ENCODE results near the gene TERT.
"Not testable (repeated sequence)": the region's sequence is repeated elsewhere in the genome, so short reads cannot be mapped to it uniquely, and the experiment has no call there.

The TERT gene

GRCh38 chr5:1285883-1286291 is 9.0 kb downstream of the TERT start:
- Mint-ChIP-seq H3K4me1 (no peaks in the 10 kb centered on the region), H3K27ac (no peak overlapping the region), H3K4me3 (no peak overlapping the region), H3K36me3 (ENCODE audit: low read depth) (no peaks in the 10 kb centered on the region), H3K27me3 (ENCODE audit: low read depth) (peaks cover 5% of the 10 kb centered on the region), H3K9me3 (peaks cover 5% of the 10 kb centered on the region)
- TF ChIP-seq, protein P1, sequence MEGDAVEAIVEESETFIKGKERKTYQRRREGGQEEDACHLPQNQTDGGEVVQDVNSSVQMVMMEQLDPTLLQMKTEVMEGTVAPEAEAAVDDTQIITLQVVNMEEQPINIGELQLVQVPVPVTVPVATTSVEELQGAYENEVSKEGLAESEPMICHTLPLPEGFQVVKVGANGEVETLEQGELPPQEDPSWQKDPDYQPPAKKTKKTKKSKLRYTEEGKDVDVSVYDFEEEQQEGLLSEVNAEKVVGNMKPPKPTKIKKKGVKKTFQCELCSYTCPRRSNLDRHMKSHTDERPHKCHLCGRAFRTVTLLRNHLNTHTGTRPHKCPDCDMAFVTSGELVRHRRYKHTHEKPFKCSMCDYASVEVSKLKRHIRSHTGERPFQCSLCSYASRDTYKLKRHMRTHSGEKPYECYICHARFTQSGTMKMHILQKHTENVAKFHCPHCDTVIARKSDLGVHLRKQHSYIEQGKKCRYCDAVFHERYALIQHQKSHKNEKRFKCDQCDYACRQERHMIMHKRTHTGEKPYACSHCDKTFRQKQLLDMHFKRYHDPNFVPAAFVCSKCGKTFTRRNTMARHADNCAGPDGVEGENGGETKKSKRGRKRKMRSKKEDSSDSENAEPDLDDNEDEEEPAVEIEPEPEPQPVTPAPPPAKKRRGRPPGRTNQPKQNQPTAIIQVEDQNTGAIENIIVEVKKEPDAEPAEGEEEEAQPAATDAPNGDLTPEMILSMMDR (IDR thresholded peaks at IDR 0.05; ENCODE audit: unreplicated experiment in 3 of 3) = no peak

DNA sequence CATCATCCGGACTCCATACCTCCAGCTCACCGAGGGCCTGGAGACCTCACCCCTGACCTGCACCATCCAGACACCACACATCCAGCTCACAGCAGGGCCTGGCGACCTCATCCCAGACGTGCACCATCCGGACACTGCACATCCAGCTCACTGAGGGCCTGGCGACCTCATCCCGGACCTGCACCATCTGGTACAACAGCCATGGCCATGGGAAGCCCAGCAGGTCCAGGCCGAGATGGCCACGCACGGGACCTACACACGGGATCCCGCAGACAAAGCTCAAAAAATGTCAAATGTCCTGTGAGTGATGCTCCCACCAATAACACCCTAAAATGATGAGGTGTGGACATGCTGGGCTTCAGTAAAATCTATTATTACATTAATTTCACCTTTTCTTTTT is 9.7 kb downstream of the TERT start:
- Mint-ChIP-seq H3K27ac (no peak overlapping the region), H3K4me1 (no peaks in the 10 kb centered on the region), H3K27me3 (ENCODE audit: low read depth) (peaks cover 5% of the 10 kb centered on the region), H3K9me3 (peaks cover 5% of the 10 kb centered on the region), H3K4me3 (no peak overlapping the region), H3K36me3 (ENCODE audit: low read depth) (no peaks in the 10 kb centered on the region)
- TF ChIP-seq, protein P1 (IDR thresholded peaks at IDR 0.05; ENCODE audit: unreplicated experiment in 3 of 3) = no peak

DNA sequence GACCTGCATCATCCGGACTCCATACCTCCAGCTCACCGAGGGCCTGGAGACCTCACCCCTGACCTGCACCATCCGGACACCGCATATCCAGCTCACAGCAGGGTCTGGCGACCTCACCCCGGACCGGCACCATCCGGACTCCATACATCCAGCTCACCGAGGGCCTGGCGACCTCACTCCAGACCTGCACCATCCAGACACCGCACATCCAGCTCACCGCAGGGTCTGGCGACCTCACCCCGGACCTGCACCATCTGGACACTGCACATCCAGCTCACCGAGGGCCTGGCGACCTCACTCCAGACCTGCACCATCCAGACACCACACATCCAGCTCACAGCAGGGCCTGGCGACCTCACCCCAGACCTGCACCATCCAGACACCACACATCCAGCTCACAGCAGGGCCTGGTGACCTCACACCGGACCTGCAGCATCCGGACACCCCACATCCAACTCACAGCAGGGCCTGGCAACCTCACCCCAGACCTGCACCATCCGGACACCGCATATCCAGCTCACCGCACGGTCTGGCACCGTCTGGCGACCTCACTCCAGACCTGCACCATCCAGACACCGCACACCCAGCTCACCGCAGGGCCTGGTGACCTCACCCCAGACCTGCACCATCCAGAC is 10.4 kb downstream of the TERT start:
- H3K27ac Mint-ChIP-seq; H3K9me3 Mint-ChIP-seq; H3K36me3 Mint-ChIP-seq (ENCODE audit: low read depth); H3K4me1 Mint-ChIP-seq; H3K27me3 Mint-ChIP-seq (ENCODE audit: low read depth); H3K4me3 Mint-ChIP-seq: not testable (repeated sequence)

DNA sequence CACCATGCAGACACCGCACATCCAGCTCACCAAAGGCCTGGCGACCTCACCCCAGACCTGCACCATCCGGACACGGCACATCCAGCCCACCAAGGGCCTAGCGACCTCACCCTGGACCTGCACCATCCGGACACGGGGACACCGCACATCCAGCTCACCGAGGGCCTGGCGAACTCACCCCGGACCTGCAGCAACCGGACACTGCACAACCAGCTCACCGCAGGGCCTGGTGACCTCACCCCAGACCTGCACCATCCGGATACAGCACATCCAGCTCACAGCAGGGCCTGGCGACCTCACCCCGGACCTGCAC is 11.2 kb downstream of the TERT start:
- H3K9me3 Mint-ChIP-seq; H3K27me3 Mint-ChIP-seq (ENCODE audit: low read depth); H3K27ac Mint-ChIP-seq; H3K4me1 Mint-ChIP-seq; H3K4me3 Mint-ChIP-seq; H3K36me3 Mint-ChIP-seq (ENCODE audit: low read depth): not testable (repeated sequence)

GRCh38 chr5:1282993-1283728 is 11.7 kb downstream of the TERT start:
- not testable (repeated sequence) for H3K9me3 Mint-ChIP-seq; H3K36me3 Mint-ChIP-seq (ENCODE audit: low read depth); H3K4me1 Mint-ChIP-seq; H3K4me3 Mint-ChIP-seq; H3K27me3 Mint-ChIP-seq (ENCODE audit: low read depth); H3K27ac Mint-ChIP-seq

DNA sequence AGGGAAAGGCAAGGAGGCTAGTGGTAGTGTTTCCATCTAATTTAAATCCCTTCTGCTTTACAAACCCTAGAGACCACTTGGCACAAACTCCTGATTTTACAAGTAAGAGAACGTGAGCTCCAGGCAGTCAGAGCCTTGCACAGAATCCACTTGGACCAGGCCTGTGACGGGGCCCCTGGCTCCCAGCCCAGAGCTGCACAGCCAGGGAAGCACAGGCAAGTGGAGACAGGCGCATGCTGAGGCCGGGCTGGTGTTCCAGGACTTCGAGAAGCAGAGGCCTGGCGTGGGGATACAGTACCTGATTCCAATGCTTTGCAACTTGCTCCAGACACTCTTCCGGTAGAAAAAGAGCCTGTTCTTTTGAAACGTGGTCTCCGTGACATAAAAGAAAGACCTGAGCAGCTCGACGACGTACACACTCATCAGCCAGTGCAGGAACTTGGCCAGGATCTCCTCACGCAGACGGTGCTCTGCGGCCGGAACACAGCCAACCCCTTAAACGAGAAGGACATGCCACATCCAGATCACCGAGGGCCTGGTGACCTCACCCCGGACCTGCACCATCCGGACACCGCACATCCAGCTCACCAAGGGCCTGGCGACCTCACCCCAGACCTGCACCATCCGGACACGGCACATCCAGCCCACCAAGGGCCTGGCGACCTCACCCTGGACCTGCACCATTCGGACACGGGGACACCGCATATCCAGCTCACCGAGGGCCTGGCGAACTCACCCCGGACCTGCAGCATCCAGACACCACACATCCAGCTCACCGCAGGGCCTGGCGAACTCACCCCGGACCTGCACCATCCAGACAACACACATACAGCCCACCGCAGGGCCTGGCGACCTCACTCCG is 12.5 kb downstream of the TERT start:
- Mint-ChIP-seq H3K36me3 (ENCODE audit: low read depth) (no peaks in the 10 kb centered on the region), H3K27me3 (ENCODE audit: low read depth) (no peaks in the 10 kb centered on the region), H3K27ac (no peak overlapping the region), H3K4me3 (no peak overlapping the region), H3K4me1 (no peaks in the 10 kb centered on the region), H3K9me3 (no peaks in the 10 kb centered on the region)
- TF ChIP-seq, protein P1 (IDR thresholded peaks at IDR 0.05; ENCODE audit: unreplicated experiment in 3 of 3) = no peak

GRCh38 chr5:1281038-1281882 is 13.6 kb downstream of the TERT start:
- Mint-ChIP-seq H3K9me3 (no peaks in the 10 kb centered on the region), H3K4me1 (no peaks in the 10 kb centered on the region), H3K27me3 (ENCODE audit: low read depth) (peaks cover under 1% of the 10 kb centered on the region), H3K27ac (no peak overlapping the region), H3K36me3 (ENCODE audit: low read depth) (no peaks in the 10 kb centered on the region), H3K4me3 (no peak overlapping the region)
- TF ChIP-seq, protein P1 (IDR thresholded peaks at IDR 0.05; ENCODE audit: unreplicated experiment in 3 of 3) = no peak

All from nephron (organoid).